Heart left ventricle (tissue), 13 donors: ENCODE measurements around the gene JADE1.

Experiments
- POLR2A ChIP-seq, 2 donors: fragments of 450-650 bp; IDR thresholded peaks; one replicate each; pipeline ENCODE4 v1.6.1; 2017; ENCODE audit warnings: antibody characterized with exemption in 2 of 2, mild to moderate bottlenecking in 2 of 2, moderate library complexity in 2 of 2
- TF ChIP-seq, protein P1 (sequence below), 12 donors: fragments of 200-600 bp; sonication (generic) in 4 of 12; IDR thresholded peaks; one replicate each; pipeline versions ENCODE4 v1.5.0 to v1.8.0; 2018 to 2022; ENCODE audit warnings: antibody characterized with exemption in 12 of 12, mild to moderate bottlenecking in 5 of 12
- donor health status: ischemic (EF 13 %, LVEDD 7.1; RV severe dilation, severe dysfunction).
- donor health status: DM: no; HTN: yes; CAD: no.
- donor health status: DM: no; HTN: no; CAD: no.
- donor health status: ischemic (EF 25% LVEDD 6.9; RV normal size, moderate dysfunction).
- donor health status: ischemic (EF 25% LVEDD 5.7; RV mildly dilated, moderate dysfunction).
- donor health status: ischemic (EF 35%, LVEDD 5.7; RV mildly dilated, moderate dysfunction).
- donor health status: nonischemic (EF 11% LVEDD 7.7; RV severe dilation, severe dysfunction).
- donor health status: DM: yes; HTN: yes; CAD: no.
- donor health status: PGD.
- donor health status: ischemic (EF 29% LVEDD 5.4; RV normal size, mild dysfunction).
- donor health status: nonischemic (EF 23%, LVEDD 6.1; RV moderate dilation, normal function).

DNA sequence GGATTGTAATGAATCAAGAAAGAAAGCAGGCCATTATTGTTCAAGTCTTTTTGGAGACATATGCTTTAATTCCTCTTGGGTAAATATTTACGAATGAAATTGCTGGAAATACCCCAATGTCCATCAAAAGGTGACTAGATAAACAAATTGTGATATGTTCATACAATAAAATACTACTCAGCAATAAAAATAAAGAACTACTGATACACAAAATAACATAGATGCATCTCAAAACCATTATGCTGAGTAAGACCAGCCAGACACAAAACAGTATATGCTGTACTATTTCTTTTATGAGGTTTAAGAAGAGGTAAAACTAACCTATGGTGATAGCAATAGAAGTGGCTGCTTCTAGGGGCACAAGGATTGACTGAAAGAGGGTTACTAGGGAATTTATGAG lies 28.8 kb upstream of the JADE1 start:
- no peak for TF ChIP-seq POLR2A (IDR thresholded peaks at IDR 0.05)
- TF ChIP-seq, protein P1, sequence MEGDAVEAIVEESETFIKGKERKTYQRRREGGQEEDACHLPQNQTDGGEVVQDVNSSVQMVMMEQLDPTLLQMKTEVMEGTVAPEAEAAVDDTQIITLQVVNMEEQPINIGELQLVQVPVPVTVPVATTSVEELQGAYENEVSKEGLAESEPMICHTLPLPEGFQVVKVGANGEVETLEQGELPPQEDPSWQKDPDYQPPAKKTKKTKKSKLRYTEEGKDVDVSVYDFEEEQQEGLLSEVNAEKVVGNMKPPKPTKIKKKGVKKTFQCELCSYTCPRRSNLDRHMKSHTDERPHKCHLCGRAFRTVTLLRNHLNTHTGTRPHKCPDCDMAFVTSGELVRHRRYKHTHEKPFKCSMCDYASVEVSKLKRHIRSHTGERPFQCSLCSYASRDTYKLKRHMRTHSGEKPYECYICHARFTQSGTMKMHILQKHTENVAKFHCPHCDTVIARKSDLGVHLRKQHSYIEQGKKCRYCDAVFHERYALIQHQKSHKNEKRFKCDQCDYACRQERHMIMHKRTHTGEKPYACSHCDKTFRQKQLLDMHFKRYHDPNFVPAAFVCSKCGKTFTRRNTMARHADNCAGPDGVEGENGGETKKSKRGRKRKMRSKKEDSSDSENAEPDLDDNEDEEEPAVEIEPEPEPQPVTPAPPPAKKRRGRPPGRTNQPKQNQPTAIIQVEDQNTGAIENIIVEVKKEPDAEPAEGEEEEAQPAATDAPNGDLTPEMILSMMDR (IDR thresholded peaks at IDR 0.05), result no peak
